Trophoblast cell (in vitro differentiated cells and primary cell): ENCODE data around the gene TRIM16.
"Not testable (repeated sequence)": the region's sequence is repeated elsewhere in the genome, so short reads cannot be mapped to it uniquely, and the experiment has no call there.

ENCODE experiments used
- DNase-seq, 2 donors: peaks; one replicate each; pipeline ENCODE4 v3.0.0-alpha.2; 2016
- H2AFZ ChIP-seq: 2 replicates; pipeline ENCODE4 v1.6.1; 2013; ENCODE audit warnings: low read length, moderate library complexity, mild to moderate bottlenecking; ENCODE audit not compliant: insufficient read depth, poor library complexity
- H2AK5ac ChIP-seq: 2 replicates; pipeline ENCODE4 v1.6.1; 2013; ENCODE audit warnings: mild to moderate bottlenecking, low read length
- H2BK120ac ChIP-seq: 2 replicates; pipeline ENCODE4 v1.6.1; 2013; ENCODE audit warnings: low read length, mild to moderate bottlenecking, moderate library complexity; ENCODE audit not compliant: insufficient read depth, poor library complexity
- H2BK12ac ChIP-seq: 2 replicates; pipeline ENCODE4 v1.6.1; 2013; ENCODE audit warnings: mild to moderate bottlenecking, low read length, moderate library complexity
- H2BK5ac ChIP-seq: 2 replicates; pipeline ENCODE4 v1.6.1; 2013; ENCODE audit warnings: low read length, low read depth, moderate library complexity, mild to moderate bottlenecking; ENCODE audit not compliant: poor library complexity
- H3K14ac ChIP-seq: 2 replicates; pipeline ENCODE4 v1.6.1; 2013; ENCODE audit warnings: mild to moderate bottlenecking, low read length
- H3K18ac ChIP-seq: 2 replicates; pipeline ENCODE4 v1.6.1; 2013; ENCODE audit warnings: mild to moderate bottlenecking, low read length
- H3K23ac ChIP-seq: 2 replicates; pipeline ENCODE4 v1.6.1; 2013; ENCODE audit warnings: low read length
- H3K27ac ChIP-seq: 2 replicates; pipeline ENCODE4 v1.5.1; 2013; ENCODE audit warnings: low read depth, mild to moderate bottlenecking, inconsistent platforms, low read length, moderate library complexity
- H3K27me3 ChIP-seq: 2 replicates; pipeline ENCODE4 v1.6.1; 2013; ENCODE audit warnings: inconsistent platforms, mild to moderate bottlenecking, low read length, moderate library complexity; ENCODE audit not compliant: insufficient read depth
- H3K36me3 ChIP-seq, 2 experiments: 1 replicate in 1 of 2; 2 replicates in 1 of 2; pipeline ENCODE4 v1.6.1; 2013; ENCODE audit warnings: low read length in 2 of 2, mild to moderate bottlenecking in 2 of 2, moderate library complexity in 1 of 2; ENCODE audit not compliant: insufficient read depth in 2 of 2, control insufficient read depth in 1 of 2
- H3K4ac ChIP-seq: 2 replicates; pipeline ENCODE4 v1.6.1; 2013; ENCODE audit warnings: low read depth, mild to moderate bottlenecking, low read length, moderate library complexity
- H3K4me1 ChIP-seq, 2 experiments: 1 replicate in 1 of 2; 2 replicates in 1 of 2; pipeline ENCODE4 v1.6.1; 2013; ENCODE audit warnings: low read length in 2 of 2, mild to moderate bottlenecking in 2 of 2, moderate library complexity in 1 of 2; ENCODE audit not compliant: insufficient read depth in 2 of 2, control insufficient read depth in 1 of 2
- H3K4me2 ChIP-seq: 2 replicates; pipeline ENCODE4 v1.6.1; 2013; ENCODE audit warnings: inconsistent platforms, mild to moderate bottlenecking, low read length, moderate library complexity
- H3K4me3 ChIP-seq: 2 replicates; pipeline ENCODE4 v1.5.1; 2013; ENCODE audit warnings: mild to moderate bottlenecking, low read depth, low read length, inconsistent platforms
- H3K79me1 ChIP-seq: one replicate; pipeline ENCODE4 v1.6.1; 2013; ENCODE audit warnings: low read length
- H3K79me2 ChIP-seq: 2 replicates; pipeline ENCODE4 v1.6.1; 2013; ENCODE audit warnings: low read length, mild to moderate bottlenecking; ENCODE audit not compliant: control insufficient read depth, insufficient read depth, poor library complexity
- H3K9ac ChIP-seq: 2 replicates; pipeline ENCODE4 v1.6.1; 2013; ENCODE audit warnings: mild to moderate bottlenecking, low read length
- H3K9me3 ChIP-seq: 2 replicates; pipeline ENCODE4 v1.6.1; 2013; ENCODE audit warnings: low read depth, mild to moderate bottlenecking, control low read depth, inconsistent platforms, low read length; ENCODE audit not compliant: insufficient read depth
- H4K12ac ChIP-seq: 2 replicates; pipeline ENCODE4 v1.6.1; 2013; ENCODE audit warnings: low read depth, mild to moderate bottlenecking, low read length, moderate library complexity
- H4K8ac ChIP-seq: 2 replicates; pipeline ENCODE4 v1.6.1; 2013; ENCODE audit warnings: low read depth, mild to moderate bottlenecking, low read length, moderate library complexity
- H4K91ac ChIP-seq: one replicate; pipeline ENCODE4 v1.6.1; 2013; ENCODE audit warnings: low read depth, mild to moderate bottlenecking, low read length, moderate library complexity
- WGBS: extraction: QIAGEN DNeasy Blood & Tissue Kit; methylation state at CpG from one replicate; pipeline ENCODE4 v1.1.7; 2013; ENCODE audit warnings: missing lambda C conversion rate; ENCODE audit not compliant: insufficient read length, insufficient coverage; ENCODE audit errors: extremely low coverage; 5-methylcytosine and 5-hydroxymethylcytosine counted together

Gene TRIM16

GRCh38 chr17:15683135-15683534, 976 bp downstream of the TRIM16 start:
- not testable (repeated sequence) for H3K9me3 ChIP-seq, H3K4me1 ChIP-seq, H3K36me3 ChIP-seq, H3K79me1 ChIP-seq, H3K9ac ChIP-seq, DNase-seq, H4K91ac ChIP-seq, H2AFZ ChIP-seq, H3K4me3 ChIP-seq, H3K18ac ChIP-seq, H3K27me3 ChIP-seq, H3K14ac ChIP-seq, H2BK5ac ChIP-seq, H2AK5ac ChIP-seq, H2BK12ac ChIP-seq, H4K8ac ChIP-seq, H3K4ac ChIP-seq, H3K79me2 ChIP-seq, H3K23ac ChIP-seq, H4K12ac ChIP-seq, H3K27ac ChIP-seq, H3K4me2 ChIP-seq, H2BK120ac ChIP-seq
- WGBS: no CpG with 5 or more reads among the region's 3 CpGs

DNA sequence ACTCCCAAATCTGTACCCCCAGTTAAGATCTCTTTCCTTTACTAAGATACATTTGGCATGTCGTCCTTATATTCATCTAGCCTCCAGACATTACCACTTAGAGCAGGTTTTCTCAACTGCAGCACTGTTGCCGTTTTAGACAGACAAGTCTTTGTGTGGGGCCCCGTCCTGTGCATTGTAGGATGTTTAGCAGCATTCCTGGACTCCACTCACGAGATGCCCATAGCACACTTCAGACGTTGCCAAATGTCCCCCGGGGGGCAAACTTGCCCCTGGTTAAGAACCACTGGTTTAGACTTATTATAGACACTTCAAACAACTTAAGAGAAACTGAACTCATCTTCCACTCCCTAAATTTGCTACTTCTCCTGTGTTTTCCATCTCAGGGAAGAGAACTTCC, 8.1 kb downstream of the TRIM16 start:
- not testable (repeated sequence) for H4K8ac ChIP-seq, H2BK120ac ChIP-seq, H2AK5ac ChIP-seq, H3K4me3 ChIP-seq, H3K27ac ChIP-seq, H4K91ac ChIP-seq, H3K4ac ChIP-seq, H3K18ac ChIP-seq, H3K14ac ChIP-seq, H3K27me3 ChIP-seq, H4K12ac ChIP-seq, H3K4me1 ChIP-seq, H3K36me3 ChIP-seq, H2BK12ac ChIP-seq, H3K4me2 ChIP-seq, H2BK5ac ChIP-seq, H3K79me1 ChIP-seq, H3K23ac ChIP-seq, H2AFZ ChIP-seq, H3K9ac ChIP-seq, H3K79me2 ChIP-seq, H3K9me3 ChIP-seq
- peak in 1 of 2 donors; percentile 55 for DNase-seq
- no CpG with 5 or more reads among the region's 6 CpGs for WGBS

GRCh38 chr17:15674640-15675039, 9.5 kb downstream of the TRIM16 start:
- not testable (repeated sequence) for H3K9ac ChIP-seq, H2BK120ac ChIP-seq, H3K18ac ChIP-seq, H3K9me3 ChIP-seq, H2AFZ ChIP-seq, H3K4ac ChIP-seq, H3K23ac ChIP-seq, H3K79me2 ChIP-seq, H3K36me3 ChIP-seq, H3K27ac ChIP-seq, H4K12ac ChIP-seq, H3K4me2 ChIP-seq, H2BK5ac ChIP-seq, H3K27me3 ChIP-seq, H2BK12ac ChIP-seq, DNase-seq, H3K14ac ChIP-seq, H3K79me1 ChIP-seq, H3K4me1 ChIP-seq, H2AK5ac ChIP-seq, H4K91ac ChIP-seq, H4K8ac ChIP-seq, H3K4me3 ChIP-seq
- no CpG with 5 or more reads among the region's 1 CpG for WGBS

DNA sequence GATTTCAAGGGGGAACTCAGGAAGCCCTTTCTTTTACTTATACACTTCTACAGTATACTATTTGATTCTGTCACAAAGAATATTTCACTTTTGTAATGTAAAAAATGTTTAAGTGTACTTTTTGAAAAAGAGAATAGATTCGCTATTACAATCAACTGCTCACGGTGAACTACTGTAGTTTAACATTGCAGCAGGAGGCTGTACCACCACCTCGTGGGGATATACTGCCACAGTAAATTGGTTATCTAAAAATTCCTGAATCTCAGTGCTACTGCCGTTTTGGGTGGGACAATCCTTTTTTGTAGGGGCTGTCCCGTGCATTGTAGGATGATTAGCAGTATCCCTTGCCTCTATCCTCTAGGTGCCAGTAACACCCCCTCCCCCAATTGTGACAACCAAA, 14.6 kb downstream of the TRIM16 start:
- H3K27ac ChIP-seq, H3K14ac ChIP-seq, H2AK5ac ChIP-seq, H3K27me3 ChIP-seq, H3K18ac ChIP-seq, H4K91ac ChIP-seq, H3K4me3 ChIP-seq, H3K4ac ChIP-seq, H3K4me2 ChIP-seq, H2BK5ac ChIP-seq, H3K9me3 ChIP-seq, H3K9ac ChIP-seq, H3K79me1 ChIP-seq, H2AFZ ChIP-seq, DNase-seq, H2BK12ac ChIP-seq, H3K79me2 ChIP-seq, H3K23ac ChIP-seq, H3K4me1 ChIP-seq, H4K8ac ChIP-seq, H4K12ac ChIP-seq, H2BK120ac ChIP-seq, H3K36me3 ChIP-seq: not testable (repeated sequence)
- WGBS: no CpG with 5 or more reads among the region's 5 CpGs
